Measurements from ENCODE around the gene CSRNP3.

DNA sequence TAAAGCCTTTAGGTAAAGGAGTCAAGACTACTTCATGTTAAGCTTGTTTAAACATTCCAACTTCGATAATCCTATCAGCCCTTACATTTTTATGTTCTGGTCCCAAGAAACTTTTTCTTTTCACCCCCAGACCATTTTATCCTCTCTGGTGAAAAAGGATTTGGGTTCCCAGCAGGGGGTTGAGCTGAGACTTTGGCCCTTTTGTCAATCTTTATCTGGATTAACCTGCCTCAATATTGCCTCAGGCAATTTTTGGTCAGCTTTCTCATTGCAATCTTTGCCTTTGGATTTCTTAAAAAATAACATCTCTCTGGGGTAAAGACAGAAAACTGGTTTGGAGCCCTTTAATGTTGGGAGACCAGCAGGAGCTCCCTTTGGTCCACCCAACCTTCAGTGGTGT is 33.9 kb upstream of the CSRNP3 start:
- TF ChIP-seq POLR2A (IDR thresholded peaks at IDR 0.05) (no peak), POLR2AphosphoS5 (IDR thresholded peaks at IDR 0.05) (no peak)
- TF ChIP-seq, protein P1, sequence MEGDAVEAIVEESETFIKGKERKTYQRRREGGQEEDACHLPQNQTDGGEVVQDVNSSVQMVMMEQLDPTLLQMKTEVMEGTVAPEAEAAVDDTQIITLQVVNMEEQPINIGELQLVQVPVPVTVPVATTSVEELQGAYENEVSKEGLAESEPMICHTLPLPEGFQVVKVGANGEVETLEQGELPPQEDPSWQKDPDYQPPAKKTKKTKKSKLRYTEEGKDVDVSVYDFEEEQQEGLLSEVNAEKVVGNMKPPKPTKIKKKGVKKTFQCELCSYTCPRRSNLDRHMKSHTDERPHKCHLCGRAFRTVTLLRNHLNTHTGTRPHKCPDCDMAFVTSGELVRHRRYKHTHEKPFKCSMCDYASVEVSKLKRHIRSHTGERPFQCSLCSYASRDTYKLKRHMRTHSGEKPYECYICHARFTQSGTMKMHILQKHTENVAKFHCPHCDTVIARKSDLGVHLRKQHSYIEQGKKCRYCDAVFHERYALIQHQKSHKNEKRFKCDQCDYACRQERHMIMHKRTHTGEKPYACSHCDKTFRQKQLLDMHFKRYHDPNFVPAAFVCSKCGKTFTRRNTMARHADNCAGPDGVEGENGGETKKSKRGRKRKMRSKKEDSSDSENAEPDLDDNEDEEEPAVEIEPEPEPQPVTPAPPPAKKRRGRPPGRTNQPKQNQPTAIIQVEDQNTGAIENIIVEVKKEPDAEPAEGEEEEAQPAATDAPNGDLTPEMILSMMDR (IDR thresholded peaks at IDR 0.05 in 8 of 11, conservative IDR thresholded peaks at IDR 0.05 in 3 of 11): no peak

All from spleen (tissue), 7 donors.